Measurements from ENCODE around the gene ELOB.
A peak's percentile ranks its signal among the peaks of the same experiment; 100 is the strongest.
"Not testable (repeated sequence)": the region's sequence is repeated elsewhere in the genome, so short reads cannot be mapped to it uniquely, and the experiment has no call there.

ELOB gene

GRCh38 chr16:2745116-2745890 lies 31.8 kb downstream of the ELOB start:
- DNase-seq = no peak

GRCh38 chr16:2744711-2745110 lies 32.4 kb downstream of the ELOB start:
- DNase-seq = no peak

- no peak for DNase-seq
Observed at GRCh38 chr16:2743007-2743810, 33.9 kb downstream of the ELOB start.

- DNase-seq = no peak
Observed at GRCh38 chr16:2742323-2743006, 34.6 kb downstream of the ELOB start.

GRCh38 chr16:2741168-2741567 lies 35.9 kb downstream of the ELOB start:
- no peak for DNase-seq

- DNase-seq = no peak
Observed at GRCh38 chr16:2740476-2740875, 36.6 kb downstream of the ELOB start.

GRCh38 chr16:2739625-2740430 lies 37.3 kb downstream of the ELOB start:
- no peak for DNase-seq

GRCh38 chr16:2738615-2739014 lies 38.5 kb downstream of the ELOB start:
- DNase-seq = no peak

GRCh38 chr16:2737895-2738418 lies 39.1 kb downstream of the ELOB start:
- no peak for DNase-seq

GRCh38 chr16:2737238-2737605 lies 39.9 kb downstream of the ELOB start:
- no peak for DNase-seq

- DNase-seq = no peak
Observed at GRCh38 chr16:2736476-2737237, 40.4 kb downstream of the ELOB start.

- peak; percentile 49 to 74 (median 70) for DNase-seq
Observed at GRCh38 chr16:2734844-2735515, 42.1 kb downstream of the ELOB start.

- no peak for DNase-seq
Observed at GRCh38 chr16:2728034-2728433, 49.0 kb downstream of the ELOB start.

GRCh38 chr16:2726923-2727322 lies 50.2 kb downstream of the ELOB start:
- DNase-seq = no peak

- DNase-seq = no peak
Observed at GRCh38 chr16:2724816-2725348, 52.2 kb downstream of the ELOB start.

GRCh38 chr16:2724088-2724676 lies 52.9 kb downstream of the ELOB start:
- DNase-seq = no peak

- DNase-seq = not testable (repeated sequence)
Observed at GRCh38 chr16:2721634-2722173, 55.4 kb downstream of the ELOB start.

All from suppressor macrophage (primary cell).